Endodermal cell (in vitro differentiated cells): ENCODE data around the gene ANKRD6. TPM values are rescaled to one million over a fixed set of nuclear protein-coding genes. Genes with fewer than 3 reads are reported as not detected.

Experiments used
- DNase-seq: peaks from one replicate; pipeline ENCODE4 v3.0.0-alpha.2; 2017
- H3K27ac ChIP-seq: 2 replicates; pipeline ENCODE4 v1.5.1; 2013; ENCODE audit warnings: mild to moderate bottlenecking, low read depth, low read length, moderate library complexity
- H3K27me3 ChIP-seq: 2 replicates; pipeline ENCODE4 v1.6.1; 2013; ENCODE audit warnings: mild to moderate bottlenecking, low read length, moderate library complexity; ENCODE audit not compliant: insufficient read depth, control insufficient read depth, poor library complexity, severe bottlenecking
- H3K36me3 ChIP-seq: 2 replicates; pipeline ENCODE4 v1.7.0; 2013; ENCODE audit warnings: mild to moderate bottlenecking, low read length, moderate library complexity; ENCODE audit not compliant: control insufficient read depth, insufficient read depth
- H3K4me1 ChIP-seq: one replicate; pipeline ENCODE4 v1.7.0; 2013; ENCODE audit warnings: low read length; ENCODE audit not compliant: control insufficient read depth, insufficient read depth
- H3K4me3 ChIP-seq: 2 replicates; pipeline ENCODE4 v1.5.1; 2013; ENCODE audit warnings: mild to moderate bottlenecking, low read length, moderate library complexity
- H3K9ac ChIP-seq: 2 replicates; pipeline ENCODE4 v1.6.1; 2013; ENCODE audit warnings: mild to moderate bottlenecking, low read length, moderate library complexity; ENCODE audit not compliant: poor library complexity, severe bottlenecking; ENCODE audit errors: extremely low read depth
- H3K9me3 ChIP-seq: 2 replicates; pipeline ENCODE4 v1.6.1; 2013; ENCODE audit warnings: mild to moderate bottlenecking, low read length, moderate library complexity; ENCODE audit not compliant: control insufficient read depth
- H3K27ac Mint-ChIP-seq: 2 replicates; pipeline ENCODE4 v1.8.0; 2020; ENCODE audit warnings: mixed read lengths
- H3K27me3 Mint-ChIP-seq: 2 replicates; pipeline ENCODE4 v1.8.0; 2021; ENCODE audit warnings: mild to moderate bottlenecking, mixed read lengths; ENCODE audit not compliant: insufficient read depth
- H3K36me3 Mint-ChIP-seq: 2 replicates; pipeline ENCODE4 v1.8.0; 2020; ENCODE audit warnings: low read depth, mixed read lengths
- H3K4me1 Mint-ChIP-seq: 2 replicates; pipeline ENCODE4 v1.8.0; 2020; ENCODE audit warnings: mixed read lengths
- H3K4me3 Mint-ChIP-seq: 2 replicates; pipeline ENCODE4 v1.8.0; 2020; ENCODE audit warnings: mild to moderate bottlenecking, moderate library complexity, mixed read lengths
- H3K9me3 Mint-ChIP-seq: 2 replicates; pipeline ENCODE4 v1.8.0; 2020; ENCODE audit warnings: mild to moderate bottlenecking, mixed read lengths
- WGBS, 2 experiments: methylation state at CpG; one replicate each; pipeline versions ENCODE4 v1.1.5 to v1.1.7; 2013; ENCODE audit warnings: missing lambda C conversion rate in 2 of 2, mixed read lengths in 1 of 2; ENCODE audit not compliant: insufficient coverage in 1 of 2, insufficient read length in 1 of 2; 5-methylcytosine and 5-hydroxymethylcytosine counted together
- total RNA-seq, 2 donors: library from RNA; stranded (reverse); fragmentation: NEBNext Ultra II Directional in 1 of 2; extraction: Animal tissue kit (Norgen Biotek cat#: 25700) in 1 of 2; gene quantifications; 2 replicates in 1 of 2; 3 replicates in 1 of 2; pipeline ENCODE4 v1.2.1, GENCODE V29; 2021
- TF ChIP-seq, protein P1 (sequence below): fragments of 200-600 bp; sonication (generic); conservative IDR thresholded peaks from 2 replicates; pipeline ENCODE4 v1.5.0; 2021; ENCODE audit warnings: antibody characterized with exemption, mild to moderate bottlenecking

Gene ANKRD6
- total RNA-seq, 2 donors from 2014 or later, result 88.7 to 110 TPM

DNA sequence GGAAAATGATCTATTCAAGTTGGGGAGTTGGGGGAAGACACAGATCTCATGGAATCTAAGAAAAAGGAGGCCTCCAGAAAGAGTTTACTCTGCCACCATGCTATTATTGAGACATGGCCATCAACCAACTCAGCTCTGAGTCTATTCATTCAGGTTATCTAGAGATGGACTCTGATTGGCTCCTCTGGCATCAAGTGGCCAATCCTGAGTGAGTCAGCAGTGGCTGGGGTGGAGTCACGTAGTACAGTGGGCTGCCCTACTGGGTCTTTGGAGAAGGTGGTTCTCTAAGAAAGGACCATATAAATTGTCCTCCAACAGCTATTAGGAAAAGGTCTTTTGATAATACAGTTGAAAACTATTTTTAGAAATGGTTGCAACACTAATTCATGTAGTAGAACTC is 163.5 kb downstream of the ANKRD6 start:
- H3K4me1 ChIP-seq, result peaks cover 11% of the 10 kb centered on the region
- H3K36me3 ChIP-seq, result peaks cover 37% of the 10 kb centered on the region
- 96 to 100% methylated on average over 1 of the region's 1 CpG for WGBS, 2 experiments
- DNase-seq, result no peak
- TF ChIP-seq, protein P1, sequence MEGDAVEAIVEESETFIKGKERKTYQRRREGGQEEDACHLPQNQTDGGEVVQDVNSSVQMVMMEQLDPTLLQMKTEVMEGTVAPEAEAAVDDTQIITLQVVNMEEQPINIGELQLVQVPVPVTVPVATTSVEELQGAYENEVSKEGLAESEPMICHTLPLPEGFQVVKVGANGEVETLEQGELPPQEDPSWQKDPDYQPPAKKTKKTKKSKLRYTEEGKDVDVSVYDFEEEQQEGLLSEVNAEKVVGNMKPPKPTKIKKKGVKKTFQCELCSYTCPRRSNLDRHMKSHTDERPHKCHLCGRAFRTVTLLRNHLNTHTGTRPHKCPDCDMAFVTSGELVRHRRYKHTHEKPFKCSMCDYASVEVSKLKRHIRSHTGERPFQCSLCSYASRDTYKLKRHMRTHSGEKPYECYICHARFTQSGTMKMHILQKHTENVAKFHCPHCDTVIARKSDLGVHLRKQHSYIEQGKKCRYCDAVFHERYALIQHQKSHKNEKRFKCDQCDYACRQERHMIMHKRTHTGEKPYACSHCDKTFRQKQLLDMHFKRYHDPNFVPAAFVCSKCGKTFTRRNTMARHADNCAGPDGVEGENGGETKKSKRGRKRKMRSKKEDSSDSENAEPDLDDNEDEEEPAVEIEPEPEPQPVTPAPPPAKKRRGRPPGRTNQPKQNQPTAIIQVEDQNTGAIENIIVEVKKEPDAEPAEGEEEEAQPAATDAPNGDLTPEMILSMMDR, result no peak
- no peaks in the 10 kb centered on the region for H3K9me3 ChIP-seq
- H3K4me3 ChIP-seq, result no peak overlapping the region
- Mint-ChIP-seq H3K4me3 (no peak overlapping the region), H3K27ac (no peak overlapping the region), H3K36me3 (peaks cover 50% of the 10 kb centered on the region), H3K27me3 (no peaks in the 10 kb centered on the region), H3K4me1 (peaks cover 38% of the 10 kb centered on the region), H3K9me3 (no peaks in the 10 kb centered on the region)
- H3K27me3 ChIP-seq, result no peaks in the 10 kb centered on the region
- no peak overlapping the region for H3K27ac ChIP-seq
- no peak overlapping the region for H3K9ac ChIP-seq

DNA sequence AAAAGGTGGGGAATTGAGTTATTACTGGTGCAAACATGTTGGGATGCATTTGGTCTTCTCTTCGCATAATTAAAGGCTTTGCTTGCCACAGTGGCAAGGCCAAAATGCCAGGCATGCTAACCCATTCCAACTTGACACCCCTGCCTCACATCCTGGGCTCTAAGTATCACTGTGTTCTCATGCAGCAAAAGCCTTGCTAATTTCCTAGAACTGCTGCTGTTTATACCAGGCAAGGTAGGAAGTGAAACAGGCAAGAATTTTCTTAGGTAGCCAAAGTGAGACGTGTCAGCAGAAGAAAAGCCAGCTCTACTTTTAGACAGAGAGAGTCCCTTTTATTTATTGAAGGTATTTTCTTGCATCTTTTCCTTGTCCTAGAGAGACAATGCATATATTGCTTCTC is 164.4 kb downstream of the ANKRD6 start:
- H3K9ac ChIP-seq, result no peak overlapping the region
- H3K27ac ChIP-seq, result no peak overlapping the region
- no peaks in the 10 kb centered on the region for H3K9me3 ChIP-seq
- Mint-ChIP-seq H3K4me3 (no peak overlapping the region), H3K4me1 (peaks cover 39% of the 10 kb centered on the region), H3K9me3 (no peaks in the 10 kb centered on the region), H3K27me3 (no peaks in the 10 kb centered on the region), H3K36me3 (peaks cover 45% of the 10 kb centered on the region), H3K27ac (no peak overlapping the region)
- H3K36me3 ChIP-seq, result peaks cover 43% of the 10 kb centered on the region
- H3K27me3 ChIP-seq, result no peaks in the 10 kb centered on the region
- WGBS, 2 experiments, result 74% methylated on average over 2 of the region's 2 CpGs
- H3K4me1 ChIP-seq, result peaks cover 15% of the 10 kb centered on the region
- no peak overlapping the region for H3K4me3 ChIP-seq
- TF ChIP-seq, protein P1, result no peak
- no peak for DNase-seq

DNA sequence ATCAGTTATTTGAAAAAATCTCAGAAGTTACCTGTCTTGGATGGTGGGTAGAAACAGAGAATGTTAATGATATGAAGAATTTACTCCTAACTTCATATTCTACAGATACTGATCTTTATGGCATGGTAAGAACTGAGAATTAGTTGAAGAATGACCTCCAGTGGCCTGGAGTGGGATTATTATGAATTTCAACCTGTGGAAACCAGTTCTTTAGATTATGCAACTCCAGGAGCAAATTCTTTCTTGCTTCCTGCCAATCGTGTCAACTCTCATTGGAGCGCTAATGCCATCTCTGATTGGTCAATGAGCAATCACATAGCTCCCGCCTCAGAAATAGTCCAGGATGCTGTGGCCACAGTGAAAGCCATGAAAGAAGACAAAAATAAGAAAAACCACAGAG is 165.0 kb downstream of the ANKRD6 start:
- no peaks in the 10 kb centered on the region for H3K27me3 Mint-ChIP-seq
- TF ChIP-seq, protein P1, result no peak
- H3K4me3 ChIP-seq, result no peak overlapping the region

More for the DNA sequence above, 165.0 kb downstream of the ANKRD6 start:
- Histone ChIP-seq H3K9me3 (no peaks in the 10 kb centered on the region), H3K27ac (no peak overlapping the region), H3K4me1 (peaks cover 18% of the 10 kb centered on the region), H3K36me3 (peaks cover 49% of the 10 kb centered on the region), H3K27me3 (no peaks in the 10 kb centered on the region), H3K9ac (no peak overlapping the region)
- 73 to 79% methylated on average over 3 of the region's 3 CpGs for whole genome bisulfite sequencing, 2 experiments
- Mint-ChIP-seq H3K36me3 (peaks cover 50% of the 10 kb centered on the region), H3K27ac (no peak overlapping the region), H3K4me1 (peaks cover 43% of the 10 kb centered on the region), H3K9me3 (no peaks in the 10 kb centered on the region), H3K4me3 (no peak overlapping the region)
- peak; percentile 60 for DNase-seq
